ENCODE results near the gene TSGA10IP.

DNA sequence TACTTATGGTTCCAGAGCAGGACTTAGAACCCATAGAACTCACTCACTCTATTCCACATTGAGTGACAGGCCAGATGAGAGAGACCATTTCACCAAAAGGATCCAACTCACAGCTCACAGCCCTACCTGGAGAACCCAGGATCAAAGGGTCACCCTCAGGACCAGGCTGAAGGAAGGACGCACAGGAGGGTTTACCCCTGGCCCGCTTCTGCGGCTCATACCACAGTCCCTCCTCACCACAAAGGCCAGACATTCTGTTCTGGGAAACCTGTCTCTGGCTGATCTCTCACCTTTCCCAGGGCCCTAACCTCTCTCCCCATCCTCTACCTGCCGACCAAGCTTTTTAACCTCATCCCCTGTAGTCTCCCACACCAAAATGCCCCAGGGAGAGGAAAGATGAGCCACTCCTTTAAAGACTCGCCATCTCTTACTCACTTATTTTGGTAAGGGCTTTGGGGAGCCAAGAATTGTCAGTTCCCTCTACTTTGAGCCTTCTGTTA is 49.7 kb upstream of the TSGA10IP start:
- TF ChIP-seq CTCF (IDR thresholded peaks at IDR 0.05; ENCODE audit: borderline replicate concordance, extremely low read depth, low read length, poor library complexity, severe bottlenecking) (no peak), EZH2 (IDR thresholded peaks at IDR 0.05; ENCODE audit: borderline replicate concordance, low read depth, low read length, severe bottlenecking) (no peak)

Data from DND-41 (cell line).